ENCODE data around the gene ZNF319.

Gene ZNF319

DNA sequence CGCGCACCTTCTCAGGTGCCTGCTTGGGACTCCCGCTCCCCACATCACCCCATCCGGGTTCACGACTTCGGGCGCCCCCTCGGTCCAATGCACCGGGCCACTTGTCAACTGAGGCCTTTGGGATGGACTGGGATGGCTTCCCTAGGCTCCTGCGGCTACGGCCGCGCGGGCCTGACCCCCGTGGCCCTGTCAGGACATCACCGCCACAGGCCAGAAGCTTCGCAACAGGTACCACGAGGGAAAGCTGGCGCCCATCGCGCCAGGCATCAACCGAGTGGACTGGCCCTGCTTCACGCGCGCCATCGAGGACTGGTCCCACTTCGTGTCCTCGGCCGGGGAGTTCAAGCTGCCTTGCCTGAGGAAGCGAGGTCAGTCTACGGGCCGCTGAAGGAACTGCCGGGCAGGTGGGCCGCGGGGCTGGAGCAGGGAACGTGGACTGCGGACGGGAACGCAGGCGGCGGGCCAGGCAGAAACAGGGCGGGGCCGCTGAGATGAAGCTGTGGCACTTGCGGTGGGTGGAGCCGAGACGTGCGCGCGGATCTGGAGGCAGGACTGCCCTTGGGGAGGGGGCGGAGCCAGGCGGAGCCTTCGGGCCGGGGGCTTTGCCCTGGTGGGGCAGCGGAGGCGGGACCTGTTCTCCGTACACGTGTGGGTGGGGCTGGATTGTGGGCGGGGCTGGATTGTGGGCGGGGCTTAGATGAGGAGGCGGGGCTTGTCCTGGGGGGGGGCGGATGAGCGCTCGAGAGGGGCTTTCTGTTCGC, 15.8 kb downstream of the ZNF319 start:
- H3K4me1 ChIP-seq (ENCODE audit: insufficient read depth, low read length), result no peaks in the 10 kb centered on the region
- no peak overlapping the region for H3K4me2 ChIP-seq (ENCODE audit: insufficient read depth, low read length)
- H3K79me2 ChIP-seq (ENCODE audit: insufficient read depth, low read length), result no peaks in the 10 kb centered on the region
- no peaks in the 10 kb centered on the region for H3K9me3 ChIP-seq (ENCODE audit: insufficient read depth, low read length, severe bottlenecking)
- H3K4me3 ChIP-seq (ENCODE audit: low read depth in 1 of 2, low read length in 2 of 2), result no peak overlapping the region
- no peak overlapping the region for H2AFZ ChIP-seq (ENCODE audit: low read depth, low read length)
- TF ChIP-seq EZH2 (IDR thresholded peaks at IDR 0.05; ENCODE audit: borderline replicate concordance, low read depth, low read length, severe bottlenecking), result no peak
- TF ChIP-seq, protein P1, sequence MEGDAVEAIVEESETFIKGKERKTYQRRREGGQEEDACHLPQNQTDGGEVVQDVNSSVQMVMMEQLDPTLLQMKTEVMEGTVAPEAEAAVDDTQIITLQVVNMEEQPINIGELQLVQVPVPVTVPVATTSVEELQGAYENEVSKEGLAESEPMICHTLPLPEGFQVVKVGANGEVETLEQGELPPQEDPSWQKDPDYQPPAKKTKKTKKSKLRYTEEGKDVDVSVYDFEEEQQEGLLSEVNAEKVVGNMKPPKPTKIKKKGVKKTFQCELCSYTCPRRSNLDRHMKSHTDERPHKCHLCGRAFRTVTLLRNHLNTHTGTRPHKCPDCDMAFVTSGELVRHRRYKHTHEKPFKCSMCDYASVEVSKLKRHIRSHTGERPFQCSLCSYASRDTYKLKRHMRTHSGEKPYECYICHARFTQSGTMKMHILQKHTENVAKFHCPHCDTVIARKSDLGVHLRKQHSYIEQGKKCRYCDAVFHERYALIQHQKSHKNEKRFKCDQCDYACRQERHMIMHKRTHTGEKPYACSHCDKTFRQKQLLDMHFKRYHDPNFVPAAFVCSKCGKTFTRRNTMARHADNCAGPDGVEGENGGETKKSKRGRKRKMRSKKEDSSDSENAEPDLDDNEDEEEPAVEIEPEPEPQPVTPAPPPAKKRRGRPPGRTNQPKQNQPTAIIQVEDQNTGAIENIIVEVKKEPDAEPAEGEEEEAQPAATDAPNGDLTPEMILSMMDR (IDR thresholded peaks at IDR 0.05; ENCODE audit: borderline replicate concordance, extremely low read depth, low read length, poor library complexity, severe bottlenecking), result no peak
- no peak for DNase-seq
- H3K36me3 ChIP-seq (ENCODE audit: insufficient read depth, low read length), result no peaks in the 10 kb centered on the region
- no peaks in the 10 kb centered on the region for H4K20me1 ChIP-seq (ENCODE audit: insufficient read depth, low read length)
- H3K9ac ChIP-seq (ENCODE audit: low read depth, low read length), result no peak overlapping the region
- no peaks in the 10 kb centered on the region for H3K27me3 ChIP-seq (ENCODE audit: insufficient read depth, low read length, poor library complexity)
- H3K27ac ChIP-seq (ENCODE audit: low read length), result no peak overlapping the region
- peak; percentile 27; the same call in 1 of the 3 replicates for ATAC-seq (ENCODE audit: insufficient read depth, low read depth)

DNA sequence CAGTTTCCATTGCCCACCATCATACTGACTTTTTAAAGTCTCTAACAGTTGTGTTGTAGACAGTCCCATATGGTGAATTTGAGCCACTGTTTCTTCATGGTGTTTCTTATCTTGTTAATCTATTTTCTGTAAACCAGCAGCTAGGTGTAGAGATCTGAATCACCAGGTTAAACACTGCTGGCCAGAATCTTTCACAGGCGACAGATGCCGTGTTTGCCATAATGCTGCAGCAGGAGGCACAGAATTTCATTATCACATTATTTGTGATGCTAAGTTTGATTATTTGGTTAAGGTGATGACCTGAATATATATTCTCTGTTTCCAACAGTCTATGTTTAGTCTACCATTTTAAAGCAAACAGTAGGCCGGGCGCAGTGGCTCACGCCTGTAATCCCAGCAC, 18.1 kb downstream of the ZNF319 start:
- Histone ChIP-seq H3K9me3 (ENCODE audit: insufficient read depth, low read length, severe bottlenecking) (no peaks in the 10 kb centered on the region), H3K79me2 (ENCODE audit: insufficient read depth, low read length) (no peaks in the 10 kb centered on the region), H3K27ac (ENCODE audit: low read length) (no peak overlapping the region), H3K36me3 (ENCODE audit: insufficient read depth, low read length) (no peaks in the 10 kb centered on the region), H4K20me1 (ENCODE audit: insufficient read depth, low read length) (no peaks in the 10 kb centered on the region), H3K9ac (ENCODE audit: low read depth, low read length) (no peak overlapping the region), H3K4me1 (ENCODE audit: insufficient read depth, low read length) (no peaks in the 10 kb centered on the region), H3K27me3 (ENCODE audit: insufficient read depth, low read length, poor library complexity) (no peaks in the 10 kb centered on the region), H2AFZ (ENCODE audit: low read depth, low read length) (no peak overlapping the region), H3K4me2 (ENCODE audit: insufficient read depth, low read length) (no peak overlapping the region), H3K4me3 (ENCODE audit: low read depth in 1 of 2, low read length in 2 of 2) (no peak overlapping the region)
- TF ChIP-seq, protein P1 (IDR thresholded peaks at IDR 0.05; ENCODE audit: borderline replicate concordance, extremely low read depth, low read length, poor library complexity, severe bottlenecking), result no peak
- no peak for TF ChIP-seq EZH2 (IDR thresholded peaks at IDR 0.05; ENCODE audit: borderline replicate concordance, low read depth, low read length, severe bottlenecking)
- DNase-seq, result no peak
- ATAC-seq (ENCODE audit: insufficient read depth, low read depth), result no peak

DNA sequence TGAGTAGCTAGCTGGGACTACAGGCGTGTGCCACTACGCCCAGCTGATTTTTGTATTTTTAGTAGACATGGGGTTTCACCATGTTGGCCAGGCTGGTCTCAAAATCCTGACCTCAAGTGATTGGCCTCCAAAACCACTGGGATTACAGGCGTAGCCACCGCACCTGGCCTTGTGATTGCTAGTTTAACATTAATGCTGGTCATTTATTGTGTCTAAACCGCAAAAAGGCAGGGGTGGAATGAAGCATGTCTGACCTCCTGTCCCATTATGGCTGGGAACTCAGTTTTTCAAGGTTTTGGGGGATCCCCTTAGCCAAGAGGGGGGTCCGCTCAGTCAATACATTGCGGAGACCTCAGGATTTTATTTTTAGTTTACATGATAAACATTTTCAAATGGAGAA, 18.8 kb downstream of the ZNF319 start:
- Histone ChIP-seq H3K79me2 (ENCODE audit: insufficient read depth, low read length) (no peaks in the 10 kb centered on the region), H3K27ac (ENCODE audit: low read length) (no peak overlapping the region), H3K4me1 (ENCODE audit: insufficient read depth, low read length) (no peaks in the 10 kb centered on the region), H4K20me1 (ENCODE audit: insufficient read depth, low read length) (no peaks in the 10 kb centered on the region), H3K27me3 (ENCODE audit: insufficient read depth, low read length, poor library complexity) (no peaks in the 10 kb centered on the region), H3K9ac (ENCODE audit: low read depth, low read length) (no peak overlapping the region), H3K36me3 (ENCODE audit: insufficient read depth, low read length) (no peaks in the 10 kb centered on the region), H2AFZ (ENCODE audit: low read depth, low read length) (no peak overlapping the region), H3K4me2 (ENCODE audit: insufficient read depth, low read length) (no peak overlapping the region), H3K4me3 (ENCODE audit: low read depth in 1 of 2, low read length in 2 of 2) (no peak overlapping the region), H3K9me3 (ENCODE audit: insufficient read depth, low read length, severe bottlenecking) (no peaks in the 10 kb centered on the region)
- ATAC-seq (ENCODE audit: insufficient read depth, low read depth), result no peak
- DNase-seq, result no peak
- TF ChIP-seq, protein P1 (IDR thresholded peaks at IDR 0.05; ENCODE audit: borderline replicate concordance, extremely low read depth, low read length, poor library complexity, severe bottlenecking), result no peak
- TF ChIP-seq EZH2 (IDR thresholded peaks at IDR 0.05; ENCODE audit: borderline replicate concordance, low read depth, low read length, severe bottlenecking), result no peak
